Mesendoderm (in vitro differentiated cells): ENCODE measurements around the gene ASB12. TPM values are rescaled to one million over a fixed set of nuclear protein-coding genes. Genes with fewer than 3 reads are reported as not detected.
"Not testable (repeated sequence)": the region's sequence is repeated elsewhere in the genome, so short reads cannot be mapped to it uniquely, and the experiment has no call there.

Experiments
- DNase-seq: peaks from one replicate; pipeline ENCODE4 v3.0.0; 2013
- H2AK5ac ChIP-seq: 2 replicates; pipeline ENCODE4 v1.6.1; 2013; ENCODE audit warnings: low read length, inconsistent platforms
- H2BK120ac ChIP-seq: 2 replicates; pipeline ENCODE4 v1.6.1; 2013; ENCODE audit warnings: low read depth, mild to moderate bottlenecking, low read length, moderate library complexity, mixed read lengths
- H2BK15ac ChIP-seq: replicated peaks from 2 replicates; pipeline ENCODE4 v1.6.1; 2013; ENCODE audit warnings: low read depth, mild to moderate bottlenecking, moderate library complexity
- H2BK5ac ChIP-seq: 2 replicates; pipeline ENCODE4 v1.6.1; 2013; ENCODE audit warnings: low read length, inconsistent platforms
- H3K18ac ChIP-seq: 2 replicates; pipeline ENCODE4 v1.6.1; 2013; ENCODE audit warnings: mild to moderate bottlenecking, low read length, mixed read lengths
- H3K23ac ChIP-seq: one replicate; pipeline ENCODE4 v1.6.1; 2013; ENCODE audit warnings: low read length
- H3K27ac ChIP-seq: 2 replicates; pipeline ENCODE4 v1.5.1; 2013; ENCODE audit warnings: low read depth, mild to moderate bottlenecking, inconsistent platforms, low read length, moderate library complexity
- H3K27me3 ChIP-seq: 2 replicates; pipeline ENCODE4 v1.6.1; 2013; ENCODE audit warnings: low read length, control low read depth, mild to moderate bottlenecking, inconsistent platforms; ENCODE audit not compliant: insufficient read depth, poor library complexity
- H3K36me3 ChIP-seq: 2 replicates; pipeline ENCODE4 v1.6.1; 2013; ENCODE audit warnings: low read length, inconsistent platforms; ENCODE audit not compliant: control insufficient read depth, insufficient read depth
- H3K4ac ChIP-seq: one replicate; pipeline ENCODE4 v1.6.1; 2013; ENCODE audit warnings: low read depth, mild to moderate bottlenecking, low read length, moderate library complexity
- H3K4me1 ChIP-seq: 2 replicates; pipeline ENCODE4 v1.6.1; 2013; ENCODE audit warnings: low read depth, low read length, inconsistent platforms; ENCODE audit not compliant: control insufficient read depth
- H3K4me2 ChIP-seq: 2 replicates; pipeline ENCODE4 v1.6.1; 2013; ENCODE audit warnings: low read length
- H3K4me3 ChIP-seq: 2 replicates; pipeline ENCODE4 v1.5.1; 2013; ENCODE audit warnings: mild to moderate bottlenecking, low read length
- H3K56ac ChIP-seq: one replicate; pipeline ENCODE4 v1.6.1; 2013; ENCODE audit warnings: low read length
- H3K79me1 ChIP-seq: 2 replicates; pipeline ENCODE4 v1.6.1; 2013; ENCODE audit warnings: low read length, inconsistent platforms
- H3K79me2 ChIP-seq: 2 replicates; pipeline ENCODE4 v1.6.1; 2013; ENCODE audit warnings: mild to moderate bottlenecking, low read length; ENCODE audit not compliant: control insufficient read depth, insufficient read depth
- H3K9ac ChIP-seq: 2 replicates; pipeline ENCODE4 v1.6.1; 2013; ENCODE audit warnings: low read length, inconsistent platforms
- H4K5ac ChIP-seq: one replicate; pipeline ENCODE4 v1.6.1; 2013; ENCODE audit warnings: low read length
- H4K8ac ChIP-seq: one replicate; pipeline ENCODE4 v1.6.1; 2013; ENCODE audit warnings: low read depth, mild to moderate bottlenecking, control low read depth, low read length, moderate library complexity
- WGBS: extraction: QIAGEN DNeasy Blood & Tissue Kit; methylation state at CpG from one replicate; pipeline ENCODE4 v1.1.7; 2013; ENCODE audit warnings: low lambda C conversion rate, missing lambda C conversion rate; ENCODE audit not compliant: insufficient coverage; ENCODE audit errors: extremely low coverage; 5-methylcytosine and 5-hydroxymethylcytosine counted together
- polyA plus RNA-seq, 2 experiments: library from polyadenylated mRNA; stranded (reverse); fragments of 200-250 nt; gene quantifications; one replicate each; pipeline ENCODE4 v1.2.3, GENCODE V29; 2013

Gene ASB12, protein sequence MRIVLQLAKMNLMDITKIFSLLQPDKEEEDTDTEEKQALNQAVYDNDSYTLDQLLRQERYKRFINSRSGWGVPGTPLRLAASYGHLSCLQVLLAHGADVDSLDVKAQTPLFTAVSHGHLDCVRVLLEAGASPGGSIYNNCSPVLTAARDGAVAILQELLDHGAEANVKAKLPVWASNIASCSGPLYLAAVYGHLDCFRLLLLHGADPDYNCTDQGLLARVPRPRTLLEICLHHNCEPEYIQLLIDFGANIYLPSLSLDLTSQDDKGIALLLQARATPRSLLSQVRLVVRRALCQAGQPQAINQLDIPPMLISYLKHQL
- 0.52 TPM for polyA plus RNA-seq (2013, experiment 1 of 2)
- 0.56 TPM for polyA plus RNA-seq (2013, experiment 2 of 2)

DNA sequence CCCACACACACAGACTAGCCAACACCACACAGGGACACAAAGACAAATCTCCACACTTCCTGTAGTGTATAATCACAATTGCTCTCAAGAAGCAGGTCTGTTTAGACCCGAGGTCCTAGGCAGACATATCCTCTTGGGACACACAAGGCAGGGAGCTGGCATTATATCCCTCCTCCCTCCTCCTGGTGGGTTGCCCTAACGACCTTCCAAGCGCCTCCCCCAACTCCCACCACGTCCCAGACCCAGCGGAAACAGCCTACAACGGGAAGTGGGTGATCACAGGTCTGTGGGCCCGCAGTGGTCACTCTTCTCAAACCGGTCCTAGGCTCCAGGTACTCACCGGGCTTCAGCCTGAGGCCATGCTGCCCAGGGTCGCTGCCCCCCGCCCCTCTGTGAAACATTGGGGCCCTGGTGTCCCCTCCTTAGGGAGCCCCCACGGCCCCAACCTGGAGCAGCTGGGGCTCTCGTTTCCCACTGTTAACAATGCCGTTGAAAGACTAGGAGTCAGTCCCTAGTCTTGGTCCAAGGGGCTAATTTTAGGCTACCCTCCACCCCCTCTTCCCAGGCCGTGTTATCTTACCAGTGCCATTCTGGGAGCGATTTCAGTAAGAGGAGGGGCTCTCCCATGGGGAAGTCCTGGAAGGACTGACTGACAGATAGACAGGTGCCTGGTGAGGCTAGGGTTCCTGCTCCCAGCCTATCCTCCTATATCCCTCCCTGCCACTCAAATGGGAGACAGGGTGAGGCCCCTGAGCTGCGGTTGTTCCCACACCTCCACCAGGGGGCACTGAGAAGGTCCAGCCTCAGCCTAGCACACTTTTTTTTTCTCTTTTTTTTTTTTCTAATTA is at the start of gene ASB12:
Gene ASB12, minus strand, starts transcription at position 485 of the 848 bp plus-strand sequence. CDS start 4,957 bp downstream, outside the sequence.
- no peak within 1 kb of the TSS for H3K56ac ChIP-seq
- no peaks in the 10 kb centered on the region for H3K79me2 ChIP-seq
- H3K4me2 ChIP-seq = no peak within 1 kb of the TSS
- no peak within 1 kb of the TSS for H3K4me3 ChIP-seq
- no peak within 1 kb of the TSS for H3K4ac ChIP-seq
- H3K27me3 ChIP-seq = no peaks in the 10 kb centered on the region
- no peak within 1 kb of the TSS for H2BK15ac ChIP-seq
- H3K27ac ChIP-seq = no peak within 1 kb of the TSS
- H2AK5ac ChIP-seq = no peak within 1 kb of the TSS
- DNase-seq = no peak
- H3K23ac ChIP-seq = no peak within 1 kb of the TSS
- H3K79me1 ChIP-seq = no peaks in the 10 kb centered on the region
- H4K8ac ChIP-seq = no peak within 1 kb of the TSS
- no peak within 1 kb of the TSS for H3K9ac ChIP-seq
- no peak within 1 kb of the TSS for H3K18ac ChIP-seq
- H2BK5ac ChIP-seq = no peak within 1 kb of the TSS
- H4K5ac ChIP-seq = no peak within 1 kb of the TSS
- no peak within 1 kb of the TSS for H2BK120ac ChIP-seq
- H3K36me3 ChIP-seq = no peaks in the 10 kb centered on the region
- no CpG with 5 or more reads among the region's 17 CpGs for WGBS
- no peaks in the 10 kb centered on the region for H3K4me1 ChIP-seq

DNA sequence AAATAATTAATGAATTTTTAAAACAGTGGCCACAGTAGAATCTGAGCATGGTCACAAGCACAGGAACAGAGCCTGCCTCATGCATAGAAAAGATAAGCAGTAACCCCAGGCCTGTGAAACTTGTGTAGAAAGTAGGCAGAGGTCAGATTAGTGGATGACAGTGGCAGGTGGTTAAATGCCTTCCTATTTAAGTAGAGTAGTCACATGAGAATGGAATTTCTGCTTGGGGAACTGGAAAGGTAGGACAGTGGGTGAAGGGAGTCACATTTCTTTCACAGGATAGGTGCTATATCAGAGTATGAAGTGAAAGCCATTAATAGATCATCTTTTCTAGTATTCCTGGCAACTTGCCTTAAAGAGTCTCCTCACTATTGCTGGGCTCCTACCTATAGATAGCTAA is 34.9 kb upstream of the ASB12 start:
- H3K4me1 ChIP-seq = no peaks in the 10 kb centered on the region
- no peak overlapping the region for H3K4me3 ChIP-seq
- no peak overlapping the region for H4K8ac ChIP-seq
- H3K4ac ChIP-seq = no peak overlapping the region
- no peaks in the 10 kb centered on the region for H3K79me1 ChIP-seq
- no peak overlapping the region for H4K5ac ChIP-seq
- H2BK15ac ChIP-seq = no peak overlapping the region
- H3K9ac ChIP-seq = no peak overlapping the region
- no peak overlapping the region for H3K4me2 ChIP-seq
- no peaks in the 10 kb centered on the region for H3K27me3 ChIP-seq
- peak; percentile 2 for DNase-seq
- no peak overlapping the region for H2AK5ac ChIP-seq
- no peak overlapping the region for H3K18ac ChIP-seq
- H2BK5ac ChIP-seq = no peak overlapping the region
- no peak overlapping the region for H3K23ac ChIP-seq
- no peaks in the 10 kb centered on the region for H3K79me2 ChIP-seq
- H2BK120ac ChIP-seq = no peak overlapping the region
- H3K27ac ChIP-seq = no peak overlapping the region
- H3K36me3 ChIP-seq = no peaks in the 10 kb centered on the region
- H3K56ac ChIP-seq = no peak overlapping the region

DNA sequence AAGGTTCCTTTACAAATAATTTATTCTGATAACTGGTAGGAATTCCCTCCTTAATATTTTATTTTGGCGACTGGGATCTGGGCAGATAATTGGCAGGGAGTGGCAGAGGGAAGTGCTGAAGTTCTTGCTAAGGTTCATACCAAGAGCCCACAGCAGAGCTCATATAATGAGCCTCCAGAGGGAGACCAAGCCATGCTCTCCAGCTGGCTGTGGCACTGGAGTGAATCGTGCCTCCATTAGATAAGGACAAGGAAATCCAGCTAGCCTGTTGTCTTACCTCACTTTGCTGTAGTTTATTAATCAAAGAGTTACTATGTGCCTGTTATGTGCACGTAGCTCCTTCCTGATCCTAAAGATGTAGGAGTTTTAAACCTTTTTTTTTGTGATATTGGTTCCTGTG is 1.3 kb downstream of the ASB12 start:
- no peaks in the 10 kb centered on the region for H3K79me2 ChIP-seq
- WGBS = no CpG with 5 or more reads among the region's 3 CpGs
- H3K23ac ChIP-seq = no peak overlapping the region
- H3K18ac ChIP-seq = no peak overlapping the region
- no peaks in the 10 kb centered on the region for H3K27me3 ChIP-seq
- DNase-seq = peak; percentile 22
- H3K27ac ChIP-seq = no peak overlapping the region
- no peaks in the 10 kb centered on the region for H3K79me1 ChIP-seq
- no peak overlapping the region for H3K9ac ChIP-seq
- H3K4ac ChIP-seq = no peak overlapping the region
- no peak overlapping the region for H2AK5ac ChIP-seq
- H3K36me3 ChIP-seq = no peaks in the 10 kb centered on the region
- H4K5ac ChIP-seq = no peak overlapping the region
- no peak overlapping the region for H2BK120ac ChIP-seq
- no peak overlapping the region for H3K4me2 ChIP-seq
- H3K4me1 ChIP-seq = no peaks in the 10 kb centered on the region
- no peak overlapping the region for H2BK15ac ChIP-seq
- no peak overlapping the region for H3K4me3 ChIP-seq
- no peak overlapping the region for H3K56ac ChIP-seq
- no peak overlapping the region for H2BK5ac ChIP-seq
- H4K8ac ChIP-seq = no peak overlapping the region

DNA sequence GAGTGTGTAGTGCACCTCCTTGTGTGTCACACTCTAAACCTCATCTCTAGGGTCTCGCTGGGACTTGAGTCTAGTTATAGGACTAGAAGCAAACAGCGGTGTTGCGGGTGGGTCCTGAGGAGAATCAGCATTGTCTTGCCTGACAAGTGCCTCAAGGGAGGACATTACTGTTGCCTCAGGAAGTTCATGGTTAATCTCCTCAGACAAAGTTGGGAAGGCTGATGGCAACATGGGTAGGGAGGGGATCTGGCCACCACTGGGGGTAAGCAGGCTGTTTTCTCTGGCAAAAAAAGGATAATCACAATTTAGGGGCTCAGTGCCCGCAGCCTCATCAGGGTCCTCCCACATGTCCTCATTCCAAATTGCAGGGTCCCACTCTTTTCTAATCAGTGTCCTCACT is 12.4 kb downstream of the ASB12 start:
- no peaks in the 10 kb centered on the region for H3K79me2 ChIP-seq
- no peak overlapping the region for H3K23ac ChIP-seq
- no peak overlapping the region for H3K4me2 ChIP-seq
- no peak overlapping the region for H4K5ac ChIP-seq
- no peak overlapping the region for H2BK15ac ChIP-seq
- H3K27me3 ChIP-seq = no peaks in the 10 kb centered on the region
- no peak overlapping the region for H3K9ac ChIP-seq
- no peak overlapping the region for H3K56ac ChIP-seq
- H3K4me3 ChIP-seq = no peak overlapping the region
- H2AK5ac ChIP-seq = no peak overlapping the region
- no peak overlapping the region for H3K18ac ChIP-seq
- H3K27ac ChIP-seq = no peak overlapping the region
- DNase-seq = no peak
- no peak overlapping the region for H2BK5ac ChIP-seq
- no CpG with 5 or more reads among the region's 4 CpGs for WGBS
- H4K8ac ChIP-seq = no peak overlapping the region
- no peaks in the 10 kb centered on the region for H3K79me1 ChIP-seq
- H3K36me3 ChIP-seq = no peaks in the 10 kb centered on the region
- no peaks in the 10 kb centered on the region for H3K4me1 ChIP-seq
- no peak overlapping the region for H3K4ac ChIP-seq
- H2BK120ac ChIP-seq = no peak overlapping the region

DNA sequence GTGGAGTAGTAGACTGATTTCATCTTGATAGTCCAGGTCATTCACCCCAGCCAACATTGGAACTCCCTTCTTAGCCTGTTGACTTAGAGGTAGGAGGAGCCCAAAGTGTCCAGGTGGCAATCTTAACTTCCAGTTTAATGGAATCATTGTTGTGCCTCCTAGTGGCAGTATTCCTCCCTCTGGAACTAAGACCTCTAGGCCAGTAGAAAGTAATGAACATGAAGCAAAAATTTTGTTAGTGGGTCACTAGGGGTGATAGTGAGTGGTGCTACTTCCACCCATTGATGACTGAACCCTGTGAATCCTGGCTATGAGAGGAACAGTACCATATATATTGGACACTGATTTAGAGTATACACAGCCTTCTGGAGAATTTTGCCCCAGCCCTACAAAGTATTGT is 16.4 kb downstream of the ASB12 start:
- not testable (repeated sequence) for H4K5ac ChIP-seq, H3K4me2 ChIP-seq, H3K4me3 ChIP-seq, H3K79me1 ChIP-seq, H3K23ac ChIP-seq, H3K36me3 ChIP-seq, H2BK15ac ChIP-seq, H3K18ac ChIP-seq, H4K8ac ChIP-seq, H3K4ac ChIP-seq, H2BK5ac ChIP-seq, H3K27ac ChIP-seq, H2AK5ac ChIP-seq, H3K4me1 ChIP-seq, H3K27me3 ChIP-seq, H2BK120ac ChIP-seq, H3K9ac ChIP-seq, H3K79me2 ChIP-seq, H3K56ac ChIP-seq
- DNase-seq = peak; percentile 41
